Ovary (tissue), 9 donors: ENCODE results near the gene SEMA4B. TPM values are rescaled to one million over a fixed set of nuclear protein-coding genes. Genes with fewer than 3 reads are reported as not detected.

Experiments used
- DNase-seq, 5 donors: peaks; one replicate each; pipeline ENCODE4 v3.0.0-alpha.2; 2019 to 2020
- H3K27ac ChIP-seq, 2 donors: fragments of 200-600 bp; one replicate each; pipeline versions ENCODE4 v1.5.1 to v1.8.0; 2019 to 2022
- H3K27me3 ChIP-seq: fragments of 200-600 bp; one replicate; pipeline ENCODE4 v1.8.0; 2022
- H3K36me3 ChIP-seq: fragments of 200-600 bp; sonication (generic); one replicate; pipeline ENCODE4 v1.5.1; 2019
- H3K4me1 ChIP-seq: one replicate; pipeline ENCODE4 v1.8.1; 2013; ENCODE audit warnings: mild to moderate bottlenecking, moderate library complexity; ENCODE audit not compliant: insufficient read depth
- H3K4me3 ChIP-seq: fragments of 200-600 bp; sonication (generic); one replicate; pipeline ENCODE4 v1.5.1; 2017
- H3K9me3 ChIP-seq, 2 donors: fragments of 200-600 bp in 1 of 2; sonication (generic) in 1 of 2; one replicate each; pipeline versions ENCODE4 v1.5.1 to v1.8.1; 2013 to 2019; ENCODE audit warnings: mild to moderate bottlenecking in 1 of 2, moderate library complexity in 1 of 2
- CTCF ChIP-seq, 3 donors: fragments of 450-650 bp in 2 of 3; fragments of 200-600 bp in 1 of 3; IDR thresholded peaks; one replicate each; pipeline versions ENCODE4 v1.5.1 to v1.8.0; 2016 to 2022; ENCODE audit warnings: antibody characterized with exemption in 3 of 3, mild to moderate bottlenecking in 1 of 3
- EP300 ChIP-seq: sonication (generic); formaldehyde crosslinking; IDR thresholded peaks from one replicate; pipeline ENCODE4 v1.6.1; 2017; ENCODE audit warnings: antibody characterized with exemption
- POLR2A ChIP-seq: fragments of 450-650 bp; IDR thresholded peaks from one replicate; pipeline ENCODE4 v1.6.1; 2017; ENCODE audit warnings: antibody characterized with exemption, mild to moderate bottlenecking, moderate library complexity
- WGBS, 3 donors: extraction: QIAGEN DNeasy Blood & Tissue Kit in 1 of 3; methylation state at CpG; one replicate each; pipeline versions ENCODE4 v1.1.5 to v1.1.7; 2013 to 2017; 5-methylcytosine and 5-hydroxymethylcytosine counted together
- intact Hi-C, 4 donors: fragments of 100-400 bp; cut with DNase I; formaldehyde crosslinking; loops; one replicate each; pipeline versions ENCODE4 v1.11.0 to v1.15.1; 2022 to 2023
- polyA plus RNA-seq, 2 donors: library from polyadenylated mRNA; stranded (reverse); fragments of 200-250 nt in 1 of 2; fragments of 350-450 nt in 1 of 2; fragmentation: Illumina TruSeq in 1 of 2; extraction: RNeasy Lipid Tissue Mini Kit (QIAGEN cat#74804) in 1 of 2; gene quantifications; one replicate each; pipeline ENCODE4 v1.2.3, GENCODE V29; 2013 to 2014
- total RNA-seq, 7 donors: library from RNA; depleted of rRNA in 2 of 7; stranded (reverse); fragments of >200 nt in 2 of 7; fragmentation: NEBNext Ultra II Directional in 3 of 7; extraction: Animal tissue kit (Norgen Biotek cat#: 25700) in 3 of 7; gene quantifications; one replicate each; pipeline versions ENCODE4 v1.1.0 to v1.2.4, GENCODE V29; 2016 to 2023
- donor health status: DM: no; HTN: no; CAD: no; lungs with moderate emphysema.
- donor health status: DM: no; HTN: no; CAD: no.
- donor health status: Bipolar disorder and iron deficiency.
- donor health status: DM: yes; HTN: yes; CAD: no.
- donor health status: DM: no; HTN: no; CAD: no.
- donor health status: DM: yes; HTN: yes; CAD: no.

Gene SEMA4B
- total and polyA plus RNA-seq, 9 donors: 12.4 to 83.8 (median 33.2) TPM

- Histone ChIP-seq H3K27ac (no peak overlapping the region), H3K4me1 (no peaks in the 10 kb centered on the region), H3K27me3 (no peaks in the 10 kb centered on the region), H3K36me3 (no peaks in the 10 kb centered on the region), H3K9me3 (no peaks in the 10 kb centered on the region), H3K4me3 (no peak overlapping the region)
- no peak for DNase-seq
- 88 to 96% (median 89%) methylated on average over 8 of the region's 8 CpGs for WGBS, 3 donors
- intact Hi-C loops: no loop called here
- TF ChIP-seq EP300: no peak
- no peak for TF ChIP-seq CTCF (IDR thresholded peaks at IDR 0.05)
- no peak for TF ChIP-seq POLR2A
These were observed 39.7 kb downstream of the SEMA4B start for GRCh38 chr15:90240856-90241255.

- Histone ChIP-seq H3K4me3 (no peak overlapping the region), H3K9me3 (no peaks in the 10 kb centered on the region), H3K27ac (no peak overlapping the region), H3K36me3 (no peaks in the 10 kb centered on the region), H3K27me3 (no peaks in the 10 kb centered on the region), H3K4me1 (no peaks in the 10 kb centered on the region)
- no peak for DNase-seq
- 77 to 80% (median 79%) methylated on average over 22 of the region's 22 CpGs for WGBS, 3 donors
- TF ChIP-seq POLR2A: no peak
- TF ChIP-seq EP300: no peak
- no peak for TF ChIP-seq CTCF (IDR thresholded peaks at IDR 0.05)
- intact Hi-C loops: no loop called here
These were observed 40.4 kb downstream of the SEMA4B start for GRCh38 chr15:90241343-90242192.

- Histone ChIP-seq H3K27ac (no peak overlapping the region), H3K4me1 (peaks cover 2% of the 10 kb centered on the region), H3K9me3 (no peaks in the 10 kb centered on the region), H3K27me3 (no peaks in the 10 kb centered on the region), H3K4me3 (no peak overlapping the region), H3K36me3 (no peaks in the 10 kb centered on the region)
- DNase-seq: no peak
- TF ChIP-seq CTCF (IDR thresholded peaks at IDR 0.05) (no peak), EP300 (no peak), POLR2A (no peak)
- WGBS, 3 donors: 57 to 64% (median 58%) methylated on average over 10 of the region's 10 CpGs
- intact Hi-C loops: no loop called here
These were observed 43.0 kb downstream of the SEMA4B start for GRCh38 chr15:90243943-90244639.

- H3K4me3 ChIP-seq: peak overlapping the region; percentile 57
- H3K27me3 ChIP-seq: no peaks in the 10 kb centered on the region
- H3K27ac ChIP-seq: peak overlapping the region in 1 of 2 donors; percentile 18
- H3K9me3 ChIP-seq: no peaks in the 10 kb centered on the region
- no peak for DNase-seq
- no peaks in the 10 kb centered on the region for H3K36me3 ChIP-seq
- intact Hi-C loops: no loop called here
- TF ChIP-seq POLR2A (no peak), CTCF (IDR thresholded peaks at IDR 0.05) (no peak), EP300 (no peak)
- WGBS, 3 donors: 64 to 72% (median 66%) methylated on average over 6 of the region's 6 CpGs
- H3K4me1 ChIP-seq: peaks cover 2% of the 10 kb centered on the region
These were observed 47.7 kb downstream of the SEMA4B start for GRCh38 chr15:90248789-90249202.
